AG10803 (cell line): ENCODE data around the gene ZGLP1.

ENCODE experiments used
- DNase-seq: peaks from one replicate; pipeline ENCODE4 v3.0.0; 2010; ENCODE audit warnings: low read depth
- H3K4me3 ChIP-seq: 2 replicates; pipeline ENCODE4 v1.5.1; 2011; ENCODE audit warnings: mild to moderate bottlenecking, low read length, control low read depth
- TF ChIP-seq, protein P1 (sequence below): conservative IDR thresholded peaks from 2 replicates; pipeline ENCODE4 v1.5.1; 2011; ENCODE audit warnings: mild to moderate bottlenecking, low read length, control low read depth, inconsistent platforms

Gene ZGLP1

GRCh38 chr19:10292206-10292788, 17.3 kb downstream of the ZGLP1 start:
- peak; percentile 70 for DNase-seq
- peak overlapping the region; percentile 58 for H3K4me3 ChIP-seq
- TF ChIP-seq, protein P1, sequence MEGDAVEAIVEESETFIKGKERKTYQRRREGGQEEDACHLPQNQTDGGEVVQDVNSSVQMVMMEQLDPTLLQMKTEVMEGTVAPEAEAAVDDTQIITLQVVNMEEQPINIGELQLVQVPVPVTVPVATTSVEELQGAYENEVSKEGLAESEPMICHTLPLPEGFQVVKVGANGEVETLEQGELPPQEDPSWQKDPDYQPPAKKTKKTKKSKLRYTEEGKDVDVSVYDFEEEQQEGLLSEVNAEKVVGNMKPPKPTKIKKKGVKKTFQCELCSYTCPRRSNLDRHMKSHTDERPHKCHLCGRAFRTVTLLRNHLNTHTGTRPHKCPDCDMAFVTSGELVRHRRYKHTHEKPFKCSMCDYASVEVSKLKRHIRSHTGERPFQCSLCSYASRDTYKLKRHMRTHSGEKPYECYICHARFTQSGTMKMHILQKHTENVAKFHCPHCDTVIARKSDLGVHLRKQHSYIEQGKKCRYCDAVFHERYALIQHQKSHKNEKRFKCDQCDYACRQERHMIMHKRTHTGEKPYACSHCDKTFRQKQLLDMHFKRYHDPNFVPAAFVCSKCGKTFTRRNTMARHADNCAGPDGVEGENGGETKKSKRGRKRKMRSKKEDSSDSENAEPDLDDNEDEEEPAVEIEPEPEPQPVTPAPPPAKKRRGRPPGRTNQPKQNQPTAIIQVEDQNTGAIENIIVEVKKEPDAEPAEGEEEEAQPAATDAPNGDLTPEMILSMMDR, result no peak

GRCh38 chr19:10291554-10292205, 17.9 kb downstream of the ZGLP1 start:
- DNase-seq, result no peak
- TF ChIP-seq, protein P1, result no peak
- peak overlapping the region; percentile 58 for H3K4me3 ChIP-seq

DNA sequence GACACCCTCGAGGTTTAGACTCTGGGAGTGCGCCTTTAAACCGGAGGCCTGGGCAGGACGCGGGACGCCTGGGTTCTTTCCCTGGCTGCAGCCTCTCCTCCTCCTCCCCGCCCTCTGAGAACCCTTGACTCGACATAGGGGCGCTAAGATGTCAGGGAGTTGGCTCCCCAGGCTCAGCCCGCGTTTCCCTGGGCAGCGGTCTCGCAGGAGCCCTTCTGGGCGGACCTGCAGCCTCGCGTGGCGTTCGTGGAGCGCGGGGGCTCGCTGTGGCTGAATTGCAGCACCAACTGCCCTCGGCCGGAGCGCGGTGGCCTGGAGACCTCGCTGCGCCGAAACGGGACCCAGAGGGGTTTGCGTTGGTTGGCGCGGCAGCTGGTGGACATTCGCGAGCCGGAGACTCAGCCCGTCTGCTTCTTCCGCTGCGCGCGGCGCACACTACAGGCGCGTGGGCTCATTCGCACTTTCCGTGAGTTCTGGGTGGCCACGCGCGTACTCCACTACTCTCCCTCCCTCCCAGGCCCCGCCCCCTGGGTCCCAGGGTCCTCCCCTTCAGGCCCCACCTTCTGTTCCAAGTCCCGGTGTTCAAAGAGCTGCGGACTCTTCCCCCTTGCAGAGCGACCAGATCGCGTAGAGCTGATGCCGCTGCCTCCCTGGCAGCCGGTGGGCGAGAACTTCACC, 18.6 kb downstream of the ZGLP1 start:
- peak; percentile 41 for DNase-seq
- H3K4me3 ChIP-seq, result peak overlapping the region; percentile 58
- TF ChIP-seq, protein P1, result no peak

DNA sequence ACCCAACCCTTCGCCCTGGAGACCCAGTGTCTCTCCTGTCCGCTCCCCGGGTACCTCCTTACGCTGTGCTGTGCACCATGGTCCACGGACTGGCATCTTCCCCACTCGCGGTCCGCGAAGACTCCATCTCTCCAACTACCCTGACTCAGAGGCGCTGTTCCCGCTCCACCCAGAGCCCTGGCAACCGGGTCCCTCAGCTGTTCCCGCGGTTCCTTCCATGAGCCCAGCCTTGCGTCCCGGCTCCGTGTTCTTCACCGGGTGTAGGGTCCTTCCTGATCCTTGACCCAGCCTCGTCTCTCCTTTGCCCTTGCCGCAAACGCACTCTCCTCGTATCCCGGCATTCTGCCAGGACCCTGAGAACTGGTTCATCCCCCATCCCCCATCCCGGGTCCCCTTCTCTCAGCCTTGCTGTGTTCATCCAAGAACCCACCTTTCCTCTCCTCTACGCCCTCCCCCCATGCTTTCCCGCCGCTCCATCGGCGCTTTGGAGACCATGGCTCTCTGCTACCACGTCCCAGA, 19.2 kb downstream of the ZGLP1 start:
- TF ChIP-seq, protein P1, result no peak
- DNase-seq, result no peak
- peak overlapping the region; percentile 58 for H3K4me3 ChIP-seq

DNA sequence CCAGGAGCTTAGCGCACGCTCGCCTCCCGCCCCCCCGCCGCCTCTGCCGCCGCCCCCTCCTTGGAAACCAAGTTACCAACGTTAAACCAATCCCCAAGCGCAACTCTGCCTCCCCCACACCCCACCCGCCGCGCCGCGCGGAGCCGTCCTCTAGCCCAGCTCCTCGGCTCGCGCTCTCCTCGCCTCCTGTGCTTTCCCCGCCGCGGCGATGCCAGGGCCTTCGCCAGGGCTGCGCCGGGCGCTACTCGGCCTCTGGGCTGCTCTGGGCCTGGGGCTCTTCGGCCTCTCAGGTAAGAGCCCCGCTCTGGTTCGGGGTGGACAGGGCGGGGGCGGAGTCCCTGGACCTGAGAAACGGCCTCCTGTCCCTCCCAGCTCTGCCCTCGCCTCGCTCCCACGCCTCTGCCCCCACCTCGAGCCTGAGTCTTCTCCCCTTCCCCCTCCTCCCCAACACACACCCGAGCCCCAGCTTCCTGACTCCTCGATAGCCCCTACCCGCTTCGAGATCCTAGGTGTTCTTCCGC, 19.7 kb downstream of the ZGLP1 start, which contains the start of gene ICAM5:
ICAM5 (plus strand) TSS at position 117 of the 521 bp plus-strand sequence; CDS start at position 209, 92 bp downstream.
- DNase-seq, result no peak
- peak within 1 kb of the TSS; percentile 58 for H3K4me3 ChIP-seq
- TF ChIP-seq, protein P1, result no peak

- peak overlapping the region; percentile 58 for H3K4me3 ChIP-seq
- TF ChIP-seq, protein P1, result no peak
- DNase-seq, result peak; percentile 33
Observed at GRCh38 chr19:10289167-10289835, 20.3 kb downstream of the ZGLP1 start.
